ENCODE data around the gene SFXN5.

SFXN5 gene

DNA sequence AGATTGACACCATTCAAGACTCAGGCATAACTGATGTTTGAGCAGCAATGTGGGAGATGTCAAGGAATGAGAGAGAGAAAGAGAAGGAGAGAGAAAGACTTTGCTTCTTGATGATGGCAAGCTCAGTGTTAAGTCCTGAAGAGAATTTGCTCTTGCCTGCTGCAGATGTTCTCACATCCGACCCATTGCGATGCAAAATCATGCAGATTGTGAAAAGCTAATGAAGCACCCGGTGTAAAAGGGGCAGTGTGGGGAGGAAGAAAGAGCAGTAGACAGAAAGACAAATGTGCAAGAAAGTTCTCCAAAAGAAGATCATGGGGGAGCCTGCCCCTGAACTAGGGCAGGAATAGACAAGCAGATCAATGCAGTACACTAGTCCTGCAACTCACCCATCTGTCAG lies 96.5 kb downstream of the SFXN5 start:
- no peak overlapping the region for H3K4me3 Mint-ChIP-seq
- peaks cover 13% of the 10 kb centered on the region for H3K27me3 Mint-ChIP-seq
- H3K4me1 Mint-ChIP-seq = no peaks in the 10 kb centered on the region
- H3K27ac Mint-ChIP-seq = no peak overlapping the region
- CTCF ChIA-PET = interaction anchor here (0.6 to 4.6 kb wide), 10 partner anchors 8 to 202 kb away, joined by 3 to 155 read pairs (median 3); partner anchors contain the start of gene SPR
- no peaks in the 10 kb centered on the region for H3K36me3 Mint-ChIP-seq
- no peaks in the 10 kb centered on the region for H3K9me3 Mint-ChIP-seq
- no peak for DNase-seq

DNA sequence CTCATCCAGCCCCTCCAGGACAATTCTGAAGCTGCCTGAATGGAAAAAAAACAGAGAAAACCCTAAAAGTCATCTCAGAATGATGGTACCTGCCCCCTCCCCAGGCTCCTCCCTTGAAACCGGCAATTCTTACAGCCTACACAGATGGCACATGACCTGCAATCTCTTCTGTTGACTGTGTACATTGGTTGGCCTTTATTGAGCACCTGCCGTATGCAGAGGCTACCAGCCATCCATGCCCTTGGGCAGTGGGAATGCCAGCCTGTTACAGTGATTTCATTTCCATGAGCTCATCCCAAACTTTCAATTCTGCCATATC lies 97.1 kb downstream of the SFXN5 start:
- Mint-ChIP-seq H3K27ac (no peak overlapping the region), H3K4me3 (no peak overlapping the region)

DNA sequence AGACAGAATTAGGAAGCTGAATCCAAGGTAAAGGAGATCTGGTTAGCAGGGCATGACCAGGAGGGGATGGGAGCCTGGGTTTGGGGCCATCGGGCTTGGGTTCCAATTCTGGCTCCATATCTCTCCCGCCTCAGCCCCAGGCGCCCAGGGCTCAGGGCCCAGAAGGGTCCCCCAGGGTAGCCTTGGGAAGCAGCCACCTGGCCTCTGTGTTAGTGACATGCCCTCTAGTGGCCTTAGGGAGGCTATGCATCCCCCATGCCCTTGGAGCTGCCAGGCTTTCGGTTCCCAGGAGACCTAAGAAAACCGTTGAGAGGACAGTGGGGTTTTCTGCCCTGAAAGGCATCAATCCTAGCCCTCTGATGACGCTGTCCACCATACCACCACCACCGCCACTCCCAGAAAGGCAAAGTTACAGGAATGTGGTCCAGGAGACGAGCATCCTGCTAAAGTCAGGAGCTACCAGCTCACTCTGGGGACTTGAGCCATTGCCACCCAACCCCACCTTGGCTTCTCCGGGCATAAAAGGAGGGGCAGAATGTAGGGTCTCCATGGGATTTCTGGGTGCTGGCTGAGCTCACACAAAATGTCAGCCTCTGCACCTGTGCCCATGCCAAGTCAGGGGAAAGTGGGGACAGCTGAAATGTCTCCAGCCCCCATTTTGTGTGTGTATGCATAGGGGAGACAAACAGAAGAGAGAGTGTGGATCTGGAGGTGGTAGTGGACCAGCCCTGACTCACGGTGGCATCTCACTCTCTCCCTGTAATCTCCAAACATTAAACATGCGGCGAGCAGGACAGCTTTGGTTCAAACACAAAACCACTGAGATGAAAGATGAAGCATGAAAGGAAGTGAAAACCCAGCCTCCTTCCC lies 97.7 kb downstream of the SFXN5 start:
- Mint-ChIP-seq H3K9me3 (no peaks in the 10 kb centered on the region), H3K27ac (no peak overlapping the region), H3K27me3 (peaks cover 13% of the 10 kb centered on the region), H3K4me1 (no peaks in the 10 kb centered on the region), H3K36me3 (no peaks in the 10 kb centered on the region), H3K4me3 (no peak overlapping the region)
- CTCF ChIA-PET = interaction anchor here (0.5 to 4.6 kb wide), 24 partner anchors 9 to 203 kb away, joined by 3 to 155 read pairs (median 4); partner anchors contain the start of gene SPR
- peak; percentile 62 for DNase-seq

More for the DNA sequence above, 97.1 kb downstream of the SFXN5 start:
- DNase-seq = no peak
- Mint-ChIP-seq H3K27me3 (peaks cover 13% of the 10 kb centered on the region), H3K9me3 (no peaks in the 10 kb centered on the region), H3K4me1 (no peaks in the 10 kb centered on the region), H3K36me3 (no peaks in the 10 kb centered on the region)
- CTCF ChIA-PET = interaction anchor here (0.6 to 4.6 kb wide), 20 partner anchors 8 to 203 kb away, joined by 3 to 155 read pairs (median 4); no protein-coding TSS in a partner anchor

DNA sequence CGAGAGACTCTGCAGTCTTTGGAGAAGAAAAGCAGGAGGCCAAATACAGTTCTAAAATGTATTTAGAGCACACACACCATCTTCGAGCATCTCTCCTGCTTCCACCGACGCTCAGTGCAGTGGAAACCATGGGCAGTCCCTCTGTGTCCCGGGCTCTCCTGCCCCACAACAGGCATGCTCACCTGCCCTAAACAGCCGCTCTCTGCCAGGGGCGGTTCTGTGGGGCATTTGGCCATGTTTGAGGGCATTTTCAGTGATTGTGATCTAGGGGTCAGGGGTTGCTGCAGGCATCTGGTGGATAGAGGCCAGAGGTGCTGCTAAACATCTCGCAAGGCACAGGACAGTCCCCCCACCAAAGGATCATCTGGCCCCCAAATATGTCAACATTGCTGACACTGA lies 98.4 kb downstream of the SFXN5 start:
- Mint-ChIP-seq H3K27me3 (peaks cover 13% of the 10 kb centered on the region), H3K4me3 (no peak overlapping the region), H3K27ac (no peak overlapping the region), H3K36me3 (no peaks in the 10 kb centered on the region), H3K9me3 (no peaks in the 10 kb centered on the region), H3K4me1 (no peaks in the 10 kb centered on the region)
- DNase-seq = no peak
- CTCF ChIA-PET = interaction anchor here (0.6 to 4.6 kb wide), 18 partner anchors 9 to 1641 kb away, joined by 3 to 155 read pairs (median 4); partner anchors contain the start of genes SPR and ZNF638

DNA sequence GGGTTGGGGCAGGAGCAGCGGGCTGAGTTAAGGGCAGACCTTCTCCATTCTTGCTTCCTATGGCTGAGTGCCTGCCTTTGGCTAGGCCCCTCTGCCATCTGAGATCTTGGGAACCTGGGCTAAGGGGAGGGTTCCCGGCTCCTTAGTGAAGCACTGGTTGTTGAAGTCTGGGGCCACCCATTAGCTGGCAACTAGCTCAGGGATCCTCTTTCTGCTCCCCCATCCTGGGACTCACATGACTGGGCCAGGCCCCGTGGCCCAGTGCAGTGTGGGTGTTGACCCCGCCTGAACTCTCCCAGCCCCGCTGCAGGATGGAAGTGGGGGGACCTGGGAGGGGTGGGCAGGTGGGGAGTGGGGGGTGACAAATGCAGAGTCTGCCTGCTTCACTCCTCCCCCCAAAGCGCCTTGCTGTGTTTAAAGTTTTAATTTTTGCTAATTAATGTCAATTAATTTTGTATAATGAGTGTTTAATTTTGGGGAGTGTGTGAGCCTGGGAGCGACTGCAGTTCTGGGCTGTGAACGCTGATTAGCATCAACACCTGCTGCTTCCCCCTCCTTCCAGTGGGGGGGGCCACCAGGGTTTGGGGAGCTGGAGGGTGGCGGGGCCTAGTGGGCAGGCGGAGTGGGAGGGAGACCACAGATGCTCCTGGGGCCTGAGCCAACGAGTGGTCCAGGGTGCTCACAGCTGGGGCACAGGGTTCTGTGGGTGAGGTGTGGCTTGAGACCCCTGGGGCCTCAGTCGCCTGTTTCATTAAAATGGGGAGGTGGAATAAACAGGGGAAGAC lies 99.0 kb downstream of the SFXN5 start:
- H3K4me3 Mint-ChIP-seq = no peak overlapping the region
- H3K27me3 Mint-ChIP-seq = peaks cover 13% of the 10 kb centered on the region
- no peaks in the 10 kb centered on the region for H3K9me3 Mint-ChIP-seq
- no peaks in the 10 kb centered on the region for H3K4me1 Mint-ChIP-seq
- no peak for DNase-seq
- H3K36me3 Mint-ChIP-seq = no peaks in the 10 kb centered on the region
- no peak overlapping the region for H3K27ac Mint-ChIP-seq
- CTCF ChIA-PET = interaction anchor here (0.6 to 4.6 kb wide), 11 partner anchors 8 to 1641 kb away, joined by 3 to 155 read pairs (median 7); partner anchors contain the start of genes SPR and ZNF638

DNA sequence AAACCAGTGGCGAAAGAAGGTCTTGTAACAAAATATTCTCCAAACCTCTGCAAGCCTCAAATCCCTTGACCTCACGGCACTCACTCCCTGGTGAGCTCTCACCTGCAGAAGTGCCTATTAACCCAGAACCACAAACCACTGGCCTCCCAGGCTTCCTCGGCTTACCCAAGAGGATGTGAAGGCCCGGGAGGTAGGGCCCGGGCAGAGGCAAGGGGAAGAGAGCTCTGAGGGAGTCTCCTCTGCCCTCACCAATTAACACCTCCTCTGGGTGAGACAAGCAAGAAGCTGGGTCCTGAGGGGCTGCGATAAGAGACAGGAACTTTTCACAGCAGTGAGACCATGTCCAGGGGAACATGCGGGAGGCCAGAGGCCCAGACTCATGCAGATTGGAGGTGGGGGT lies 100.5 kb downstream of the SFXN5 start:
- Mint-ChIP-seq H3K27me3 (peaks cover 13% of the 10 kb centered on the region), H3K9me3 (no peaks in the 10 kb centered on the region), H3K4me3 (no peak overlapping the region), H3K4me1 (no peaks in the 10 kb centered on the region), H3K27ac (no peak overlapping the region), H3K36me3 (no peaks in the 10 kb centered on the region)
- no peak for DNase-seq
- CTCF ChIA-PET = interaction anchor here (1.5 to 3.6 kb wide), 2 partner anchors 77 to 83 kb away, joined by 5 to 29 read pairs; partner anchors contain the start of gene SPR

DNA sequence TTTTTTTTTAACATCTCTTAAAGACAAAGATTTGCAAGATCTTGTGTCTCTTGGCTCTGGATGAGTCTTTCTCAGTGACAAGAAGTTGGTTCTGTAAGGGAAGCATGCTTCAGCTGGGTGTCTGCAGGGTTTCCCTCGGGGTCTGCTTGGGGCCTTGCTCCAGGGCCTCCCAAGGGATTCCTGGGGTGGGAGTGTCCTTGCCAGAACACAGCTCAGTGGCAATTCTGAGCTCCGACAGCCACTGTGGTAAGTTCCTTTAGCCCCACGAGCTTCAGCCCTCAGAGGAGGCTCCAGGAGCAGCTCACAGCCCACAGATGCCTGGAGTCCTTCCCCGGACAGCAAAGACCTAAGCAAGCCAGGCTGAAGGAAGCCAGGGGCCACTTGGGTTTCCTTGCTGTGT lies 101.8 kb downstream of the SFXN5 start:
- Mint-ChIP-seq H3K4me3 (no peak overlapping the region), H3K36me3 (no peaks in the 10 kb centered on the region), H3K9me3 (no peaks in the 10 kb centered on the region), H3K27me3 (peaks cover 9% of the 10 kb centered on the region), H3K27ac (no peak overlapping the region), H3K4me1 (no peaks in the 10 kb centered on the region)
- CTCF ChIA-PET = interaction anchor here (1.0 to 3.6 kb wide), 3 partner anchors 16 to 82 kb away, joined by 3 to 29 read pairs (median 5); partner anchors contain the start of gene SPR
- DNase-seq = no peak

DNA sequence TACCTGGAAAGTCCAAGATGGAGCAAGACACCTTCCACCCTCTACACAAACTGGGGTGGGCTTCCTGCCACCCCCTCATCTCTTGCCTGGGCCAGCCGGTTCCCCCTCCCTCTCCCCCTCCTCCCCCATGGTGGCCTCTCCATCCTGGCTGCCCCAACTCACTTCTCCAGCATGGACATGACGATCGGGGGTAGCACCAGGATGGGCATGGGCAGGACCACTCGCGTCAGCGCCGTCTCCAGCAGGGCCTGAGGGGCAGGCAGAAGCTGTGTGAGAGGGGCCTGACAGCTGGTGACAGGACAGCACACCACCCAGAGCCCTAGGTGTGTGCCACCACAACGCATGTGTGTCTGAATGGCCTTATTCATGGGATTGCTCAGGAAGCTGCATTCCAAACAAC lies 103.2 kb downstream of the SFXN5 start:
- CTCF ChIA-PET = interaction anchor here (3.6 kb wide), 1 partner anchor 74 kb away, joined by 29 read pairs; no protein-coding TSS in a partner anchor
- no peak overlapping the region for H3K27ac Mint-ChIP-seq
- no peaks in the 10 kb centered on the region for H3K27me3 Mint-ChIP-seq
- H3K4me1 Mint-ChIP-seq = no peaks in the 10 kb centered on the region
- no peaks in the 10 kb centered on the region for H3K9me3 Mint-ChIP-seq
- no peak for DNase-seq
- H3K4me3 Mint-ChIP-seq = no peak overlapping the region
- H3K36me3 Mint-ChIP-seq = no peaks in the 10 kb centered on the region

DNA sequence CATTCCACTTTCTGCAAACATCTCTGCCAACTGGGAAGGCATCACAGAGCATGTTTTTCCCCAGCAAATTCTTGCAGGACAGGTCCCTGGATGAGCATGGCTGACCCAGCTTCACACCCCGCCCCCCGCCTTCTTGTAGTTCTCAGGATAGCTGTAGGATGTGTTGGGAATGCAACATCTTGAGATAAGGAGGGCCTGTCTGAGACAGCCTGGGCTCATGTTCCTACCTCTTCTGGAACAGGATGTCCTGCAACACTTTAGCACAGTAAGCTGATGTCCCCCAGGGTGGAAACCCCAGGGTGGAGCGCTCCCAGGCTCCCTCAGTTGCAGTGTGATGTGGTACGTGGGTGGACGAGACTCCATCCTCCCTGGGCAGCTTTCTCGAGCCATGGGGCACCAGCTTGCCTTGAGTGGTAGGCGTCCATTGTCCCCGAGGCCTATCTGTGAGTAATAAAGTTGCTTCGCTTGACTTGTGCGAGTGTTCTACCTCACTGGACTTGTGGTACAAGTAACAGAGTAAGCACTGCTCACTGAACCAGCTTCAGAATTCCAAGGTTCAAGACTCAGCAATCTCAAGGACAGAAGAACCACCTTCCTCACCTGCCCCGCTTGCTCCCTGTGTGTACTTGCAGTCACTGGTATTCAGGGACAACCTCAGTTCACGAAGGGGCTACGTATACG lies 105.6 kb downstream of the SFXN5 start:
- Mint-ChIP-seq H3K9me3 (no peaks in the 10 kb centered on the region), H3K27me3 (no peaks in the 10 kb centered on the region), H3K36me3 (no peaks in the 10 kb centered on the region), H3K27ac (no peak overlapping the region), H3K4me3 (no peak overlapping the region), H3K4me1 (no peaks in the 10 kb centered on the region)
- CTCF ChIA-PET = interaction anchor here (0.7 to 3.0 kb wide), 3 partner anchors 8 to 73 kb away, joined by 3 to 13 read pairs (median 3); no protein-coding TSS in a partner anchor
- no peak for DNase-seq

DNA sequence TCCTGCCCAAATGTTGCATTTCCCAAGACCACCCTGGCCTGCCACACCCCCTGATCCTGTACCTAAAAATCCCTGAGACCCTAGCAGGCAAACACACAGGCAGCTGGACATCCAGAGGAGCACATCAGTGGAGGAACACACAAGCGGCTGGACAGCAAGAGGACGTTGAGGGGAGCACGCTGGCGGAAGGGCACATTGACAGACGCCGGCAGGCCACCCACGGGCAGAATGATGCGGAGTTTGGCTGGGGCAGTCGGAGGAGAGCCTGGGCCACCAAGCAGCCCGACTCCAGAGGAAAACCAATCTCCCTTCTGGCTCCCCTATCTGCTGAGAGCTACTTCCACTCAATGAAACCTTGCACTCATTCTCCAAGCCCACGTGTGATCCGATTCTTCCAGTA lies 106.5 kb downstream of the SFXN5 start:
- Mint-ChIP-seq H3K36me3 (no peaks in the 10 kb centered on the region), H3K4me1 (no peaks in the 10 kb centered on the region), H3K27me3 (no peaks in the 10 kb centered on the region), H3K9me3 (no peaks in the 10 kb centered on the region), H3K27ac (no peak overlapping the region), H3K4me3 (no peak overlapping the region)
- CTCF ChIA-PET = interaction anchor here (3.0 kb wide), 1 partner anchor 9 kb away, joined by 13 read pairs; no protein-coding TSS in a partner anchor
- no peak for DNase-seq

DNA sequence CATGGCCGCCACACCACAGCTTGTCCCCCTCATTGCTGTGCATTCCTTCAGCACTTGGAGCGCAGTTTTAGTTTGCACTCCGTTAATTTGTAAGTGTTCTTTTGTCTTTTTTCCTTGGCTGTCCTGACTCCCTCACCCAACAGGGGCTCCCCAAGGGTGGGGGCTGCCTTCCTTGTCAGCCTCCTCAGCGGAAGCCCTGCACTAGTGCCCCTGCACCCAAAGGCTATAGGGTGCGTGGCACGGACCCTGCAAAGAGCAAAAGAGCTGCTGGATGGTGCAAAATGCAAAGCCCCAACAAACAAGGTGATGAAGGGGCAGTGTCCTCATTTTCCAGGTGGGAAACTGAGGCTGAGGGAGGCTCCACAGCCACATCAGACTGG lies 107.4 kb downstream of the SFXN5 start:
- DNase-seq = no peak
- Mint-ChIP-seq H3K27me3 (no peaks in the 10 kb centered on the region), H3K4me1 (no peaks in the 10 kb centered on the region), H3K4me3 (no peak overlapping the region), H3K9me3 (no peaks in the 10 kb centered on the region), H3K36me3 (no peaks in the 10 kb centered on the region), H3K27ac (no peak overlapping the region)
- CTCF ChIA-PET = interaction anchor here (1.7 to 3.0 kb wide), 2 partner anchors 10 to 71 kb away, joined by 7 to 13 read pairs; no protein-coding TSS in a partner anchor

DNA sequence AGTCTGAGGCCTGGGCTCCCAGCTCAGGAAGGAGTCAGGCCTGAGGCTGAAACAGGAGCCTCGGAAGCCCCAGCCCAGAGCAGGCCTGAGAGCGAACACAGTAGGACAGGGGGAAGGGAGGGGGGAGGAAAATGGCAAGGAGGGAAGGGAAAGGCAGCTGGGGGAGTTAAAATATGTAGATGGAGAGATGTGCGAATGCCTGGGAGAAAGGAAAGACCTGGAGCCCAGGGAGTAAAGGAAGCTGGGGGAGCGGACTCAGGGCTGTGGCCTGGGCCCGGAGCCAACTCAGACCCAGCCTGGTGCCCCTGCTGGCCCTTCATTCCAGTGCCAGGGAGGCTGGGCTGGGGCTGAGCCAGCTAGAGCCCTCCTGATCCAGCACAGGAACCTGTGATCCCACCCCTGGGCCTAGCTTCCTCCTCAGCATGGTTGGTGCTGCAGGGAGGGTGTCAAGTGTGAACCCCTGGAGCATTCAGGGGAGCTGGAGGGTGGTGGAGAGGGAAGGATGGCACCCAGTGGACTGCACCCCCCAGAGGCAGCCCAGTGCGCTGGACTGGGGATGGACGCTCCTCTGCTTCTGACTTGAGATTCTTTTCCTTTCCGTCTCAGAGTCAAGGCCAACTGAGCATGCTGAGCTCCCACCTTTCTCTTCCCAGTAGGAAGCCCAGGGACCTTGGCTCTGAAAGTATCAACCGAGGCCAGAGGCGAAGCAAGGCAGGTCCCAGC lies 107.9 kb downstream of the SFXN5 start:
- CTCF ChIA-PET = interaction anchor here (1.7 to 3.0 kb wide), 2 partner anchors 10 to 70 kb away, joined by 7 to 13 read pairs; no protein-coding TSS in a partner anchor
- Mint-ChIP-seq H3K4me1 (no peaks in the 10 kb centered on the region), H3K4me3 (no peak overlapping the region), H3K36me3 (no peaks in the 10 kb centered on the region), H3K27me3 (no peaks in the 10 kb centered on the region), H3K9me3 (no peaks in the 10 kb centered on the region), H3K27ac (peak overlapping the region; percentile 49)
- no peak for DNase-seq

DNA sequence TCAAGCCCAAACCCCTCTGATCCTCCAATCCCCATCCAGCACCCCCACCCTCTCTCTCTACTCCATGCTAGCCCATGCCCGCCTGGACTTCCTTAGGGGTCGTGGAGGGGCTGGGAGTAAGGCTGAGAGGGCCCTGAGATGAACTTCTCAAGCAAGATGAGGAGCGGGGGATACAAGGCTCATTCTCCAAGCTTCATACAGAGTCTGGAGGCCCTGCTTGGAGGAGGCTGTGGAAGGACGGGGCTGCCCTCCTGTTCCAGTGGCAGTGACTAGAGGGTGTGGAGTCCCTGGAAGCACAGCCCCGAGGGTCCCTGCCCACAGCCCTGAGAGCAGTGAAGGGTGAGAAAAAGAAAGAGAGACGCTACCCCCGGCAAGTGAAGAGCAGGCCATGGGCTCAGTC lies 108.6 kb downstream of the SFXN5 start:
- H3K27me3 Mint-ChIP-seq = no peaks in the 10 kb centered on the region
- CTCF ChIA-PET = interaction anchor here (0.9 to 3.0 kb wide), 3 partner anchors 11 to 69 kb away, joined by 3 to 13 read pairs (median 7); no protein-coding TSS in a partner anchor
- no peak overlapping the region for H3K4me3 Mint-ChIP-seq
- peaks cover 4% of the 10 kb centered on the region for H3K4me1 Mint-ChIP-seq
- no peaks in the 10 kb centered on the region for H3K36me3 Mint-ChIP-seq
- H3K27ac Mint-ChIP-seq = no peak overlapping the region
- DNase-seq = no peak
- H3K9me3 Mint-ChIP-seq = no peaks in the 10 kb centered on the region

All from activated naive CD4-positive, alpha-beta T cell treated with anti-CD3 and anti-CD28 coated beads, Interleukin-2, amount 10 ng/mL, durations not matched to agents 7 days and 5 days (primary cell).